Measurements from ENCODE around the gene GAK.
"Not testable (repeated sequence)": the region's sequence is repeated elsewhere in the genome, so short reads cannot be mapped to it uniquely, and the experiment has no call there.

The GAK gene

DNA sequence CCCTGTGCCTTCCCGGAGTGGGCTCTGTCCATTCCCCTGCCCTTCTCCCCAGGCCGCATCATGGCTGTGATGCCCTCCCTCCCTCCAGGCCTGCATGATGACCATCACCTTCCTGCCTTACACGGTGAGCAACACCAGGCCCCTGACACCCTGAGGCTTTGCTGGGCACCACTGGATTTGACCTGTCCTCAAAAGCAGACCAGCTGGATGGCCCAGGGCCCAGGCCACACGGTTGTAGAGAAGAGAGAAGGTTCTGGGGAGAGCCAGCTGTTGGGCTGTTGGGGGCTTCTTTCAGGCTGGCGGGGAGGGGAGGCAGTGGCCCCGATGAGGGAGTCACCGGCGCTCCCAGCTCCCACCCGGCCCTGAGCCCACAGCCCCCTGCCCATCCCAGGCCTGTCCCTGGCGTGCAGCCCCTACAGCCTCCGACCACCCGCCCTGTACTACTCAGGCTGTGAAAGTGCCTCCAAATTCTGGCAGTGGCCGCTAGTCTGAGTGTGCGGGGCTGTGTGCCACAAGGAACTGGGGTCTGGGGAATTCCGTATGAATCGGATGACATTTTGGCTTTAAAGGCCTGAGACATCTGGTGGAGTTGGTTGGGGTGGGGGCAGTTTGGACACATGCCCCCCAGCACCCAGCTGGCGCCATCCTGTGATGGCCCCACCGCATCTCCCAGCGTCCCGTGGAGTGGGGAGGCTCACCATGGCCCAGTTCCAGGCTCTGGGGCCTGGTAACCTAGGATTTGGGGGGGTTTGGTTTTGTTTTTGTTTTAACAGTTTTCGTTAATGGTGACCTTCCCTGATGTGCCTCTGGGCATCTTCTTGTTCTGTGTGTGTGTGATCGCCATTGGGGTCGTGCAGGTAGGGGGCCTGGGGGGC is 19.7 kb upstream of the GAK start:
- DNase-seq: no peak

DNA sequence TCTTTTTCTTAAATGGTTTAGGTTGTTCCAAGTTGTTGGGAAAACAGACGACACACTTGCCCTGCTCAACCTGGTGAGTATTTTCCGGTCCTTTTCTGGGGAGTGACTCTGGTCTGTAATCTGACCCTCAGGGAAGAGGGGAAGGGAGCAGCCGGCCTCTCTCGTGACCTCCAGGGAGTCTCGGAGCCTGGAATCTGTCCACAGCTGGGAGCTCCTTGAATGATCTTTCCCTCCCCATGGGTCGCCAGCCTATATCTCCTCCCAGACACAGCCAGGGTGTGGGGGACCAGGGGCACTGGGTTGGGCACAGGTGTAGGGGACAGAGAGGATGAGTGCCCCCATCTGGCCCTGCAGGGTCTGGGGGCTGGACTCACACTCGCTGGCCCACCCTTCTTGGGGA is 19.1 kb upstream of the GAK start:
- no peak for DNase-seq

DNA sequence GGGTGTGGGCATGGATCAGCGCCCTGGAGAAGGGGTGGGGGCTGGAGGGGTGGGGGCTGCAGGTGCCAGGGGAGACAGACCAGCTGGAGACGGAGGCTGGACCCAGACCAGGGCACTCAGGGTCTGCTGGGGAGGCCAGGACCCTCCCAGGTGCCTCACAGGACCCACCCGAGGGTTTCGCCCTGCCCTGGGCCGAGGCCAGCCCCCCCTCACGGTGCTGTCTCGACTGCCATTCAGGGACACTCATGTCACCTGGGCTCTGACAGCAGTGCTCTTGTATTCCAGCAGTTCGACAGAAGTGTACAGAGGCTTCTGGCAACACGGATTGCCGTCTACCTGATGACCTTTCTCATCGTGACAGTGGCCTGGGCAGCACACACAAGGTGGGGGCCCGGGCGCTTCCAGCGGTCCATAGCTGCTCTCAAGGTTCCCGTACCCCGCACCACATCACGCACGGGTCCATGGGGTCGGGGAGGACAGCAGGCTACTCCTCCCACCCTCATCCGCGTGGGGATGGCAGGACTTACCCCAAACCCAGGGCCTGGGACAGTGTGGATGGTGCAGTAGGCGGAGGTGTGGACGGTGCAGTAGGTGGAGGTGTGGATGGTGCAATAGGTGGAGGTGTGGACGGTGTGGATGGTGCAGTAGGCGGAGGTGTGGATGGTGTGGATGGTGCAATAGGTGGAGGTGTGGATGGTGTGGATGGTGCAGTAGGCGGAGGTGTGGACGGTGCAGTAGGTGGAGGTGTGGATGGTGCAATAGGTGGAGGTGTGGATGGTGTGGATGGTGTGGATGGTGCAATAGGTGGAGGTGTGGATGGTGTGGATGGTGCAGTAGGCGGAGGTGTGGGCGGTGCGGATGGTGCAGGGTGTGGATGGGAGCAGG is 18.3 kb upstream of the GAK start:
- DNase-seq: no peak

DNA sequence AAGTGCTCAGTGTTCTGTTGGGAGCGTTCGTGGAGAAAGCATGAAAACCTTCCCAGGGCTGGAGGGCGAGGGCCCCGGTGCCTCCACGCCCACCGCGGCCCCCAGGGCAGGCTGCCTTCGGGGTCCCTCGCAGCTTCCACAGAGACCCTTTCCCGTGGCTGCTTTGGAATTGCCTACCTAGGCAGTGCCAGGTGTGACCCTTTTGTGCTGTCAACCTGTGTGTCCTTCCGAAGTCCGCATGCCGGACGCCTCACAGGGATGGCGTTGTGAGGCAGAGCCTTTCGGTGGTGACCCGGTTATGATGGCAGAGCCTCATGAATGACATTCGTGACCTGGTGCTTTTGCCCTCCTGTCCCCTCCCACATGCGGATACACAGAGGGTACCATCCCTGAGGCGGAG is 17.5 kb upstream of the GAK start:
- no peak for DNase-seq

DNA sequence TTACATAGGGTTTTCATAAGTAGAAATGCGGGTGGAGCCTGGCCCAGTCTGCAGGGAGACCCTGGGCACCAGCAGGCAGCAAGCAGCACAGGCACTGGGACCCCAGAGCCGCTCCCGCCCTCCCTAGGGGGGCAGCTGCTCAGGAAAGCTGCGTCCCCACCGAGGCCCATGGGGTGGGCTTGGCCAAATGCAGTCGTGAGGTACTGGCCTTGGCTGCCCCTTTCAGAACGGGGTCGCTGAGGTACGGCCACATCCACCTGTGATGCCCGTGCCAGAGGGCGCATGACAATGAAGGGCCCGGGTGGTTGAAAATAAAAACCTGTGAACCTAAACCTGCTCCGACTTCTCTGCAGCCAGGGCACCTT is 16.8 kb upstream of the GAK start:
- no peak for DNase-seq

DNA sequence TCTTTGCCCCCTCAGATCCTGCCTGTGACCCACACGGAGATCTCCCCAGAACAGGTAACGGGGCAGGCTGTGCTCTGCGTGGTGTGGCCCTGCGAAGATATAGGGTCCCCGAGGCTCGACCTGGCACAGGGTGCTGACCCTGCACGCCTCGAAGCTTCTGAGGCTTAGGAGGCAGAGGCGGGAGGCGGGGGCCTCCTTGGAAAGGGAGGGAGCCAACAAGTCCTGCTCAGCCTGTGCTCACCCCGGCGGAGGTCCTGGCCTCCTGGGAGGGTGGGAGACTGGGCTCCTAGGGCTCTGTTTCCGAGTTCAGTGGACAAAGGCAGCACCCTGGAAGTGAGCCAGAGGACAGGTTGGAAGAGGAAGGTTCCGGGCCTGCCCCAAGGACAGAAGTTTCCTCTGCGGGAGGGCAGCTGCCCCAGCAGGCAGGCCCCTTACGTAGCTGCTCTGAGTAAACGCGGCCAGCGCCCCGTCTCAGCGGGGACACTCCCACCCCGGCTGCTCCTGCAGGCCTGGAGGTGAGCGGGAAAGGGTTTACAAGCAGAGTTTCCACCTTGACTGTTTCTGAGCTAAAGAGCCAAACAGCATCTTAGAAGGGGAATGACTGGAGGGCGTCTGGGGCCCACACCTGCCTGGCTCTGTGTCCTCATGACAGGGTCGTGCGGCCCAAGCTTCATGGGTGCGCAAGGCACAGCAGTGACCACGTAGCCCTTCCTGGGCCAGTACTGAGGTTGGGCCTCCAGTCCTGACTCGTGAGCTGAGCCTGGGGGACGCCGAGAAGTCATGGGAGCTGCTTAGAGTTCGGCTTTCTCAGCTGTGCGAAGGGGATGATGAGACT is 16.2 kb upstream of the GAK start:
- no peak for DNase-seq

DNA sequence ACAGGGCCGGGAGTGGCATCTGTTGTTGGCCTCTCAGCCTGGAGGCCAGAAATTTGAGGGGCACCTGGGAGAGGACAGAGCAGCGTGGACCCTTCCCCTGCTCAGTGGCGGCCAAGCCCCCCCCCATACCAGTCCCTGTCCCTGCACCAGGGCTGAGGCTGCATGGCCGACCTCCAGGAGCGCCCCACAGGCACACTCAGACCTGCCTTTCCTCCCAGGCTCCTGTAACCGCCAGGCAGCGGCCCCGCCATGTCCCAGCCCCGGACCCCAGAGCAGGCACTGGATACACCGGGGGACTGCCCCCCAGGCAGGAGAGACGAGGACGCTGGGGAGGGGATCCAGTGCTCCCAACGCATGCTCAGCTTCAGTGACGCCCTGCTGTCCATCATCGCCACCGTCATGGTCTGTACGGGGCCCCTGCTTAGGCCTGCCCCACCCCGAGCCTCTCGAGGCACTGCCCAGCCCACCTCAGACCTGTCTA is 15.4 kb upstream of the GAK start:
- DNase-seq: no peak

DNA sequence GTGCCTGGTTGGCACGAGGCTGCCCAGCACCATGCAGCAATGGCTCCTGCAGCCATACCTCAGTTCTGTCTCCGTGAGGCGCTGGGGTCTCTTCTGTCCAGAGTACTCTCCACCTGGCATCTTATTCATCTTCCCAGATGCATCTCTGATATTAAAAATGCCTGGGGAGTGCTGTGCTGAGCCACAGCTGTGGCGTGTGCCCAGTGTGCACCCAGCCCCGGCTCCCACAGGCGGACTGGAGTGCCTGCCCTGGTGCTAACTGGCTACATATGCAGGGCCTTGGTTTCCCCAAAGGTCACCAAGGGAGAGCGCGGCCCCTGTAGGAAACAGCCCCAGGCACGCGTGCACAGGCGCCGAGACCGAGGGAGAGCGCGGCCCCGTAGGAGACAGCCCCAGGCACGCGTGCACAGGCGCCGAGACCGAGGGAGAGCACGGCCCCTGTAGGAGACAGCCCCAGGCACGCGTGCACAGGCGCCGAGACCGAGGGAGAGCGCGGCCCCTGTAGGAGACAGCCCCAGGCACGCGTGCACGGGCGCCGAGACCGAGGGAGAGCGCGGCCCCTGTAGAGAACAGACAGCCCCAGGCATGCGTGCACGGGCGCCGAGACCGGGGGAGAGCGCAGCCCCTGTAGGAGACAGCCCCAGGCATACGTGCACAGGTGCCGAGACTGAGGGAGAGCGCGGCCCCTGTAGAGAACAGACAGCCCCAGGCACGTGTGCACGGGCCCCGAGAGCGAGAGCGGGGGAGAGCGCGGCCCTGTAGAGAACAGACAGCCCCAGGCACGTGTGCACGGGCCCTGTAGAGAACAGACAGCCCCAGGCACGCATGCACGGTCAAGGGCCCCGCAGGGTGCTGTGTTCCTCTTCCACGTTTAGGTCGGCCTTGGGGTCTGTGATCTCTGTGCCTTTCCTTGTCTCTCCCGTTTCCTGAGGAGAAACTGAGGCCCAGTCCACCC is 14.7 kb upstream of the GAK start:
- DNase-seq: no peak

DNA sequence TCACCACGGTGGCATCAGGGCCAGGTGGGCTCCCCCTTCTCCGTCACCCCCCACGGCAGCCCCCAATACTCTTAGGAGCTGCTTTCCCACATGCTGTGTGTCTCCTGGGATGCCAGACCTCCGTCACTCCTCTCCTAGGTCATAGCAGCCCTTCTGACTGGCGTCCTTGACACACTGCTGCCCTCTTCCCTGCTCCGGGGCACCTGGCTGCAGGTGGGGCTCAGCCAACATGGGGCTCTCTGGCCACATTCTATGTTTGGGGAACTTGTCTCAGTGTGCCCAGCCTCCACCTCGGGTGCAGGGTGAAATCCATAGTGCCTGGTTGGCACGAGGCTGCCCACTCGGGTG is 14.0 kb upstream of the GAK start:
- no peak for DNase-seq

DNA sequence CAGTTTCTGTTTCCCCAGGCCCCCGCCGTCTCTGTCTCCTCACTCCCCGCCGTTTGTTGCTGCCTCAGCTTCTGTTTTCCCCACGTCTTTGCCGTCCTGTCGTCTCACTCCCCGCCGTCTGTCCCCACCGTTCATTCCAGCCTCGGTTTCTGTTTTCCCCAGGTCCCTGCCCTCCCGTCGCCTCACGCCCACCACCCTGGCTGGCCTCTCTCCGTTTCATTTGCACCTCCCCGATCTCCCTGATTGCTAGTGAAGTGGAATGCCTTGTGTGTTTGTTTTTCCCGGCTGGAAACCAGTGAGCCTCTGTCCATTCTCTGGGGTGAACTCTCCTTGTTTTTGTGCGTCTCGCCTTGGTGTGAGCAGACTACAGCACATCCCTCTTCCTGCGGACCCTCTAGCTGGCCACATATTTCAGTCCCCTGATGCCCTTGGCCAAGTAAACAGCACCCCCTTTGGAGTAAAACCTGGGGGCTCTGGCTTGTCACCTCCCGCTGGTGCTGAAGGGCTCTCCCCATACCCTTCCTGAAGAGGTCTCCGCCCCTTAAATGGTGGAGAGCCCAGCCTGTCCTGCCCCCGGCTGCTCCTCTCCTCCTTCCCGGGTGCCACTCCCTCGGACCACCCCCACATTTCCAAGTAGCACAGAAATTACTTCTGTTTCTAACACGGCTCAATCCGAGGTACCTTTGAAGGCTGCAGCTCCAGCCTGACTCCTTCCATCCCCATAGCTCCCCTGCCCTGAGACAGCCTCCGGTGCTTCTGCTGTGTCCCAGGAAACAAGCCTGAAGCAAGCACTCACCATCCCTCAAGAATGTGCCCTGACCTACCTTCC is 13.4 kb upstream of the GAK start:
- DNase-seq: no peak

DNA sequence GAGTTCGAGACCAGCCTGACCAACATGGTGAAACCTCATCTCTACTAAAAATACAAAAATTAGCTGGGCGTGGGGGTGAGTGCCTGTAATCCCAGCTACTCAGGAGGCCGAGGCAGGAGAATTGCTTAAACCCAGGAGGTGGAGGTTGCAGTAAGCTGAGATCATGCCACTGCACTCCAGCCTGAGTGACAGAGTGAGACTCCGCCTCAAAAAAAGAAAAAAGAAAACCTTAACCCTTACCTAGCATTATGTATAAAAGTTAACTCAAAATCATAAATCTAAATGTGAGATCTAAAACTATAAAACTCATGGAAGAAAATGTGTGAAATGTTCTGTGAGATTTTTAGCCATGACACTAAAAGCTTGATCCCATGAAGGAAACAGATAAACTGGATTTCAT is 7.4 kb upstream of the GAK start:
- DNase-seq: not testable (repeated sequence)

DNA sequence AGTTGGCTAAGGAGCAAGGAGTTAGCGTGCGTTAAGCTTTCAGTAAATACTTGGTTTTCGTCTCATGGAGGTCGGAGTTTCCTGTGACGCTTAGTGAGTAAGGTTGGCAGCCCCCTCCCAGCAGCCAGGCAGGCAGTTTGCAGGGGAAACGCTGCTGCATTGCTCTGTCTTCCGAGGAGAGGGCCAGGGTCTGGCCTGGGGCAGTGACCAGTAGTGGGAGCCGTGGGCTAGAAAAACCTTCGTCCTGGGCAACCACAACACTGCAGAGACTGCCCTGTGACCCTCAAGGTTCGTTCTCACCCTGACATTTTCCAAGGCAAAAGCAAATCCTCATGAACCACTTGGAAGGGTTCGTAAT is 576 bp upstream of the GAK start:
- no peak for DNase-seq

DNA sequence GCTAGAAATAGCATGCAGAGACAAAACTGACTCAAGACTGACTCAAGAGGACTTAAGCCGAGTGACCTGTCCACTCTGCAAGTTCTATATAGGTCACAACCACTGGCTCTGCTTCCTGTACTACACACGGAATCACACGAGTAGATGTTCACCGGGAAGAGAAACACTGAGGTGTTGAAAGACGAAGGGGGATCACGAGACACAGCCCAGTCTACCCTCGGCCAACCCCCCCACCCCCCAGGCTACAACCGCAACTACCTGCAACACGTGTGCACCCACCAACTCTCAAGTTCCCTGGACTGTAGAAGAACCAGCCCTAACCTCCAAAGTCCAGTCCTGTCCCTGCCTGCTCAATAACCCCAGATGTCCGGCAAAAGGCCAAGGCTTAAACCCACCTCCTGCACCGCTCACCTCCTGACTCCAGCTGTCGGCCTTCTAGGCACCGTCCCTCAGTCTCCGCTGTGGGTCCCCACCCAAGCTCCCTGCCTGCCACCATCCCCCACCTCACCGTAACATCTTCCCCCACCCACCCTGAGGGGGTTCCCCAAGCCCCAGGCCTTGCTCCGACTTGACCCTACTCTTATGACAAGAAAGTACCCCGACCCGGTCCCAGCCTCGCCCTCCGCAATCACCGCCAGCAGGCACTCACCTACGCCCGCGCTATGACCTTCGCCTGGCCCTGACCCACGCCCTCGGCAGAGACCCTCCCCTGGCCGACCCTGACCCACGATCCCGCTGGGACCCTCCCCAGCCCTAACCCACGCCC is 739 bp downstream of the GAK start:
- no peak for DNase-seq

DNA sequence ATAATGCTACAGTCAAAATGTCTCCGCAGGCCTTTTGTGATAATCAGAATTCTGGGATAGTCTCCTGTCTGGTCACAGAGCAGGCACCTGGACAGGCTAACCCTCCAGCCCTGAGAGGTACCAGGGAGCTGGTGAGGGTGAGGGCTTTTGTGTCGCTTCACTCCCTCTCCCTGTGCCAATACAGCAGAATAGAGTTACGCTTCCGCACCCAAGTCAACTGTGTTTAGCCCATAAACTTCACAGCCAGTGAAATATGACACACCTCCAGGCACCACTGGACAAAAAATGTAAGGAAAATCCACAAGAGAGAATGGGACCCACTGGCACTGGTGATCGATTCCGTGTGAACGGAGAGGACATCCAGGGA is 1.3 kb downstream of the GAK start:
- DNase-seq: no peak

DNA sequence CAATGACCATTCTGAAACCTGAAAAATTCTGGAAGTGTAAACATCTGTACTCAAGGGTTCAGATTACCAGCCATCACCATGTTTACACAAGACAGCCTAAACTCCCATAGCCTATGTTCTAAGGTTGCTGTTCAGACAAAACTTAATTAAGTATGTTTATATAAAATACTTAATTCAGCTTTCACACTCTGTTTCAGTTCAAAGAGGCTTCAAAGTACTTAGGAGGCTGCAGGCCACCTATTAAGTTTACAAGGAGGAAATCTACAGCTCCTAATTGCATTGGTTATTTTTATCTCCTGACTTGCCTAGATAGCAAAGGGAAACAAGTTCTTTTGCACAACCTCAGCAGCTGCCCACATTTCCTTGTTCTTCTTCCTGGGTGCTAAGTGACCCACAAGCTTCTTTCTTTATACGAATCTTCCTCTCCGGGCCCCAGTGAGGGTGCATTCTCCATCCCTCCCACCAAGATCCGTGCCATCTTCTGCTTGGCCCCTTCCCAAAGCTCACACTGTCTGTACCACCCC is 2.0 kb downstream of the GAK start:
- DNase-seq: no peak

DNA sequence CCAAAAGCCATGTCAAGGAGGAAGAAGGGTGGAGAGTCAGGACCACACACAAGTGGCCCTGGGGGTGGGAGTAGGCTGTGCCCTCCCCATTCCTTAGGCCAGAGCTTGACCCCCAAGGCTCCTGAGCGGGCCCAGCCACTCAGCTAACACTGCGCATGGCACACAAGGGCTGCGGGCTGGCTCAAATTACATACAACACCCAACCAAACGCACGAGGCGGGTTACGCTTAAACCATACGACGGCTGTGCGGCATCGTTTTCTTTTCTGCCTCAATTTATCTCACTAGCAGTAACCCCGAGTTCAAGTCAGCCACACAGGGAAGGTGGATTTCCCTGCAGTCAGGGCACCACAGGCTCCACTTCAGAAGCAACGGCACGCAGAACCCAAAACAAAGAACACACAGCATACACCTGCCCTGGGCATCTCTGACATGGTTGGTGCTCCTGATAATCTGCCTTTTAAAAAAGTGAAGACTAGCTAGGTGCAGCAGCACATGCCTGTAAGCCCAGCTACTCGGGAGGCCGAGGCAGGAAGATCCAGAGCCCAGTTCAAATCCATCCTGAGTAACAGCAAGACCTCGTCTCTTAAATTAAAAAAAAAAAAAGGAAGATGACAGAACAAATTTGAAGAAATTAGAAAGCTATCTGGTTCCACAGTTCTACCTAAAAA is 2.9 kb downstream of the GAK start:
- no peak for DNase-seq

DNA sequence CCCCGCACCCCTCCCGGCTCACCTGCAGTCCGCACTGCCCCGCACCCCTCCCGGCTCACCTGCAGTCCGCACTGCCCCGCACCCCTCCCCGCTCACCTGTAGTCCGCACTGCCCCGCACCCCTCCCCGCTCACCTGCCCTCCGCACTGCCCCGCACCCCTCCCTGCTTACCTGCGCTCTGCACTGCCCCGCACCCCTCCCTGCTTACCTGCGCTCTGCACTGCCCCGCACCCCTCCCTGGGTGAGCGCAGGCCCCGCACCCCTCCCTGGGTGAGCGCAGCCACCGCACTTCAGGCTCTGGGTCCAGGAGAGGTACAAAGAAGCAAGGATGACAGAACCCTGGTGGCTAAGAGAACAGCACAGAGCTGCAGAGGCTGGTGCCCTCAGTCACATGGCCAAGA is 4.5 kb downstream of the GAK start:
- DNase-seq: not testable (repeated sequence)

DNA sequence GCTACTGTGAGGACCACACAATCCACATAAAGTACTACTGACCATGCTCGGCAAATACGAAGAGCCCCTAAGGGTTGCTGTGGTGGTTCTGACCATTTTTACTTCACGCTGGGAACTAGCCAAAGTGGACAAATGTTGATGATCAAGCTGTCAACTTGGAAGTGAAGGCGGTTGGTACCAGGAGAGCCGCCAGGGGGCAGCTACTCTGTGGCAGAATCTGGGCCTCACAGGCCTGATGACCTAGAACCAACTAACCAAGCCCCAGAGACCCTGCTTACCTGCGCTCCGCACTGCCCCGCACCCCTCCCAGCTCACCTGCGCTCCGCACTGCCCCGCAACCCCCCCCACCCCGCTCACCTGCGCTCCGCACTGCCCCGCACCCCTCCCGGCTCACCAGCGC is 5.6 kb downstream of the GAK start:
- no peak for DNase-seq

DNA sequence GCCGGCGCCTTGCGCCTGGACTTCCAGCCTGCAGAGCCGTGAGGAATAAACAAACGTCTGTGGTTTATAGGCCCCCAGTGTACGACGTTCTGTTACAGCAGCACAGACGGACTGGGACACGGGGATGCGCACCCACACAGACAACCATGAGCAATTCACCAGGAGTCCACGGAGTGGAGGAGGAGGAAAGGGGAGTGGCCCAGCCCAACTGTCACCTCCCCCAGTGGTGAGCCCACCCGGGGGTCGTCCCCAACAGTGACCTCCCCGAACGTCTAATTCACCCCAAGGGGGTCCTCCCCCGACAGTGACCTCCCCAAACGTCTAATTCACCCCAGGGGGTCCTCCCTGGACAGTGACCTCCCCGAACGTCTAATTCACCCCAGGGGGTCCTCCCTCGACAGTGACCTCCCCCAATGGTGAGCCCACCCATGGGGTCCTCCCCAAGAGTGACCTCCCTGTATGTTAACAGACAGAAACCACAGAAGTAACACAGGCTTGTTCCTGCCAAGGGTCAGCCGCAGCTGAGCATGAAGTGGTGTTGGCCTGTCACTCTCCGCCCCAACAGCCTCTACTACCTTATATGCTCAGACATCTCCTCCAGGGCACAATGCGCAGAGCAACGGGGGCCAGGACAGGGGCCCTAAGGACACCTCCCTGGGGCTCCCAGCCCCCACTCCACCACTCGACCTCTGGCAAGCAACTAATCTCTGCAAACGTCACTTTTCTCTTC is 6.2 kb downstream of the GAK start:
- no peak for DNase-seq
